Esophagus mucosa (tissue), 1 donor: ENCODE data around the gene FAM131B. TPM values are rescaled to one million over a fixed set of nuclear protein-coding genes. Genes with fewer than 3 reads are reported as not detected.
"Not testable (repeated sequence)": the region's sequence is repeated elsewhere in the genome, so short reads cannot be mapped to it uniquely, and the experiment has no call there.

ENCODE experiments used
- ATAC-seq: fragments of 200-7000 bp; cut with Tn5 transposase; one replicate; pipeline ENCODE4 v1.9.1; 2020
- total RNA-seq: library from RNA; stranded (reverse); gene quantifications from one replicate; pipeline ENCODE4 v1.2.4, GENCODE V29; 2023
- donor health status: DM: yes; HTN: yes; CAD: no.

Gene FAM131B
- total RNA-seq, 1 donor from 2014 or later = 0.44 TPM

DNA sequence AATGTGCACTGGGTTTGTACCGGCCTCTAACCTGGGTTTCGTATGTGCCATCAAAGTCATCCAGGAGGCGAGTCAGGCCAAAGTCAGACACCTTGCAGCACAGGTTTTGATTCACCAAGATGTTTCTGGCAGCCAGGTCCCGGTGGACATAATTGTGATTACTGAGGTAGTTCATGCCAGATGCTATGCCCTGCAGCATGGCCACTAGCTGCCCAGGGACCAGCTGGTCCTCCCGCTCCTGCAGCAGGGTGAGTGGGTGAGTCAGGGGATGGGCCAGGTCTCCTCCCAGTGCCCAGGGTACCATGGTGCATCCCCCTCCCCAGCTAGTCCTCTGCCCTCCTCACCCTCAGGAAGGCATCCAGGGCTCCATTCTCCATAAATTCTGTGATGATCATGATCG is 32.3 kb upstream of the FAM131B start:
- no peak for ATAC-seq

DNA sequence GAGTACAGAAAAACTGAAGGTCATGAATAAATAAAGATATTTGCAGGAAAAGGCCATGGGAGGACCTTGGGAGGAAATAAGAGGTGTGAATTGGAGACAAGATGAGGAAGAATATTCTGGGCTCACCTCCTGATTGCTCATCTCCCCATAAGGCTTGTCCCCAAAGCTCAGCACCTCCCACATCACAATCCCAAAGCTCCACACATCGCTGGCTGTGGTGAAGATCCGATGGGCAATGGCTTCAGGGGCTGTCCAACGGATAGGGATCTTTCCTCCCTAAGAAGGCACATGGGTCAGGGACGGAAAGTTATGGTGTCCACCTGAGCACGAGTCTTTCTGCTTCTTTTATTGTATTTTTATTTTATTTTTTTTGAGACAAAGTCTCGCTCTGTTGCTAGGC is 31.6 kb upstream of the FAM131B start:
- no peak for ATAC-seq

DNA sequence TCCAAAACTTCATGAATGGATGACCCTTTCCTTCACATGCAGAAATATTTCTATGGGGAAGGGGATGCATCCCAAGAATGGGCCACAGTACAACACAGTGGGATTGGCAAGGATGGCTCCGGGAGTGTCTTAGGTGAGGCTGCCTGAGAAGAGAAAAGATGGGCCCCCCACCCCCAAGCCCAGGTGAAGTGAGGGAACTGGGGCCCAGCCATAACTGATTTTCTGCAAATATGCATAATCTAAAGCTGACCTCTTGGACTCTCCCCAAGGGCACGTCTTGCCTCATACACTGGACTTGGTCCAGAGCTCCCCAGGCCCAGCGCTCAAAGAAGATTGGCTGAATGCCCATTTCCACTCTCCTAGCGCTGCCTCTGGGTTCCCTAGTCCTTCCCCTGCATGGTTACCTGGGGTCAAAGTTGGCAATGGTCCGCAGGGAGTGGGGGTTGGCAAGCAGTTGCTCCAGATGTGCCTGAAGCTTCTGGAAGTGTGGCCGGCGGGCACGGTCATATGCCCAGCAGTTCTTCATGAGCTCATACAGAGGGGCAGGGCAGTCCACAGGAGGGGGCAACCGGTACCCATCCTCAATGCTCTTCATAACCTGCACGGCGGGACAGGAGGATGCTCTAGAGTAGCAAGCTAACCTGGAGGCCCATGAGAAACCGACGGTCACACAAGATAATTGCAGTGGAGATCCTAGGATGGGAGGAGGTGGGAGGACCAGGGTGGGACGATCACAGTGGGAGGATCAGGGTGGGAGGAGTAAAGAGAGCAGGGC is 30.9 kb upstream of the FAM131B start:
- no peak for ATAC-seq

DNA sequence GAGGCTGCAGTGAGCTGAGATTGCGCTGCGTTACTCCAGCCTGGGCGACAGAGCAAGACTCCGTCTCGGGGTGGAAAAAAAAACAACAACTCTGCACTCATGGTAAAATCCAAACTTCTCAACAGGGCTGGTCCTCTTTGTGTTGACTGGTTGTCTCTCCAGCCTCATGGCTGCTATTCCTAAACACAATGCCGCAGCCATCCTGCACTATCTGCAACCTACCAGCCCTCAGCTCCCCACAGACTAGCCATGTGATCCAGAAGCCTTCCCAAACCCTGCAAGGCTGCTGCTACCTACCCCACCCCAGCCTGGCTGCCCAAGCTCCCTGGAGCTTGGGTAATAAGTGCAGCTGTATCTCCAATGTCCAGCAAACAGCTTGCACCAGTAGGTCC is 30.4 kb upstream of the FAM131B start:
- ATAC-seq = no peak

DNA sequence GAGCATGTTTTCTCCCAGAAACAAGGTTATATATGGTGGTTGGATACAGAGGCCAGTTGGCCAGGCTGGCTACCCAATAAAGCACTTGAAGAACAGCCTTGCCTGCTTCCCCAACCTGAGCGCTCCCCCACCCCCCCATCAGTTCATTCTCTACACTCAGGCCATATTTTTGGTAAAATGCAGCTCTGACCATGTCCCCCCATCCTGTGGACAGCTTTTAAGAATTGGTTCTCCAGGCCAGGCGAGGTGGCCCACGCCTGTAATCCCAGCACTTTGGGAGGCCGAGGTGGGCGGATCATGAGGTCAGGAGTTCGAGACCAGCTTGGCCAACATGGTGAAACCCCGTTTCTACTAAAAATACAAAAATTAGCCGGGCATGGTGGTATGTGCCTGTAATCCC is 29.9 kb upstream of the FAM131B start:
- ATAC-seq = not testable (repeated sequence)

DNA sequence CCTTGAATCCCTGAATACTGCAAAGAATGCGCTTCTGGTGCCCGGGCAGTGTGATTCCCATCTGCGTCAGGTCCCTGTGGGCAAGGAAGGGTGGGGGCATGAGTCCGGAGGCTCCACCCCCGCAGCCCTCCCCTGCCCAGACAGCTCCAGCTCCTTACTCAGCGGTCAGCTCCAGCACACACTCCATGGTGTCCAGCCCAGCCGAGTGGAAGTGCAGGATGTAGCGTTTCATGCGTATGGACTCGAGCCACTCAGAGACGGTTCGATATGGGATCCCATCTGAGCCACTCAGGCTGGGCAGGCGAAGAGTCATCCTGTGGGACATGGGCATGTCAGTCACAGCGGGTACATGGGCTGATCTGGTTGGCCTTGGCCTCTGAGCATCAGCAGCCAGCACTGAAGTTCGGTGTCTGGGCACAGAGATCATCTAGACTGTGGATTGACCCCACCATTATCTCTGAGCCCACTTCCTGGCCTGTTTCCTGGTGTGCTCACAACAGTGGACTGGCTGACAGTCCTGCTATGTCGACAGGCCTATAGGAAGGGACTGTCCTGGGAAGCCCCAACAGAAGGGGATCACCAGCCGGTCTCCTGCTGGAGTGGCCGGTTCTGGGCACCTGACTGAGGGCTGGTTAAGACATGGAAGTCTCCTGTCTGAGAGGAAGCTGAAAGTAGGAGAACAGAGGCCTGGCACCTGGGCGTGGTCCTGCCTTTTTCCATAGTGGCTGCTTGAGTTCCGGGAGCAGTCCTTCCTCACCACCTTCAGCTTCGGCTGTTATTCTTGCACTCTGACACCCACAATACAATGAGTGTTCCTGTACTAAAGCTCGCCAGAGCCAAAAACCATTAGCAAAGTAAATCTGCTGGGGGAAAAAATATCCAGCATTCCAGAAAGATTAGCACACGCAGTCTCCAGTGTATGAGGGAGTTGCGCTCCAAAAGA is 29.2 kb upstream of the FAM131B start:
- ATAC-seq = peak; percentile 23

DNA sequence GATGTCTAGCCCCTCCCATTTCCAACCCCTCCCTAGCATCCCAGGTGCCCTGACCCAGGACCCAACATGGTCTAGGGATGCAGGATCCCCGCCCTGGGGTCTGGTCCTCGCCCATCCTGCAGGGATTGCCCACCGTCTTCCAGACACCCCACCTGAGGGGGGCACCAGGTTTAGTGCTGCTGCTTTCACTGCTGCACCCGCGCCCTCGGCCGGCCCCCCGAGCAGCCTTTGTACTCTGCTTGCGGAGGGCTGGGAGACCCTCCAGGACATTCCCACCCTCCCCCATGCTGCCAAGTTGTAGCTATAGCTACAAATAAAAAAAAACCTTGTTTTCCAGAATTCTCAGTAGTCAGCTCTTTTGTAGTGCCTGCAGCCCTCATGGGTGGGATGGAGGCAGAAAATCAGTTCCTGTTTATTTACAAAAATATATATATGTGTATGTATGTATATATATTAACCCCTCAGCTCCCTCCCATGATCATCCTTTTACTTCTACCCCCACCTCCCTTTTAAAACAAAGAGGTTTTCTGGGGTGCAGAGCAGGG is 28.3 kb upstream of the FAM131B start:
- ATAC-seq = no peak

DNA sequence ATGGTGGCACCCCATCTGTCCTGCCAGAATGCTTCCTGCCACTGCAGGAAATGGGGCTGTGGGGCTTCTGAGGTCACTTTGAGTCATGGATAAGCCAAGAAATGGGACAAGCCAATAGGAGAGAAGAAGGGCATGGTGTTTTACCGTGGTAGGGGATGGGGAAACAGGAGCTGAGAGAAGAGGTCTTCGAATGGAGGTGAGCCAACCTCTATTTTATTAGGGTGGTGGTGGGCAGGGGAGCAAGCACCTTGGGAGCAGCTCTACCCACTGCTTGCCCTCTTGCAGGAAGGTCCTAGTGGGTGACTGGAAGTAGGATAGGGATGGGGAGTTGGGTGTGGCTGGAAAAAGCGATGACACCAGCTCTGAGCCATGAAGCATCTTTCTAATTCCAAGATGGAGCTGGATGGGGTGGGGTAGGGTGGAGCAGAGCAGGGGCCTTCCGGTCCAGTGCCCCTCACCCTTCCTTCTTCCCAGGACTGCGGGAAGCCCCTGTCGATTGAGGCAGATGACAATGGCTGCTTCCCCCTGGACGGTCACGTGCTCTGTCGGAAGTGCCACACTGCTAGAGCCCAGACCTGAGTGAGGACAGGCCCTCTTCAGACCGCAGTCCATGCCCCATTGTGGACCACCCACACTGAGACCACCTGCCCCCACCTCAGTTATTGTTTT is 27.7 kb upstream of the FAM131B start:
- ATAC-seq = peak; percentile 6

DNA sequence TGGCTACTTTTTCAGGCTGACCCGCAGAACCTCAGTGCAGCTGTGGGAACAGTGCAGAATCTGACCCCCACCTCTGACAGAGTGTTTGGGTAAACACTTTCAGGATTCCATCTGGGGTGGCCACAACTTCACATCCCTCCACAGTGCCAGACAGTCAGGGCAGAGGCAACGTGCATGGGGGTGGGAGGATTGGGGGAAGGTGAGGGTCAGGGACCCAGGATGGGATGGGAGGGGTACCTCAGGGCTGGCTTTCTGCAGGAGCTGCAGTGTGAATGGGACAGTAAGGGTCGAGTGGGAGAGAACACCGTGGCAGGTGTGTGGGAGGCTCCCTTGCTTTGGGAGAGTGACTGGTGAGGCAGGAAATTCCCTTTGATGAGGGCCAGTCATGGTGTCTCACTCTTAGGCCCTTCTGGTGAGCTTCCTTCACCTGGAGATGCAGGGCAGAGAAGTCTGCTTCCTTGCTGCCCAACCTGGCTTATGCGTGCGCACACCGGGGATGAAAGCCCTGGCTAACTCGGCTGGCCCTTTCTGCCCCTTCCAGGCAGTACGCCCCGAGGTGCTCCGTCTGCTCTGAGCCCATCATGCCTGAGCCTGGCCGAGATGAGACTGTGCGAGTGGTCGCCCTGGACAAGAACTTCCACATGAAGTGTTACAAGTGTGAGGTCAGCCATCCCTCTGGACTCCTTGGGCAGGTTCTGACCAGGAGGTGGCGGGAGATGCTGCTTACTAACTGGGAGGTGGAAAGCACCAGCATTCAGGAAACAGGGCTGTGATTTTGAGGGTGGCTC is 27.0 kb upstream of the FAM131B start:
- peak; percentile 2 for ATAC-seq

DNA sequence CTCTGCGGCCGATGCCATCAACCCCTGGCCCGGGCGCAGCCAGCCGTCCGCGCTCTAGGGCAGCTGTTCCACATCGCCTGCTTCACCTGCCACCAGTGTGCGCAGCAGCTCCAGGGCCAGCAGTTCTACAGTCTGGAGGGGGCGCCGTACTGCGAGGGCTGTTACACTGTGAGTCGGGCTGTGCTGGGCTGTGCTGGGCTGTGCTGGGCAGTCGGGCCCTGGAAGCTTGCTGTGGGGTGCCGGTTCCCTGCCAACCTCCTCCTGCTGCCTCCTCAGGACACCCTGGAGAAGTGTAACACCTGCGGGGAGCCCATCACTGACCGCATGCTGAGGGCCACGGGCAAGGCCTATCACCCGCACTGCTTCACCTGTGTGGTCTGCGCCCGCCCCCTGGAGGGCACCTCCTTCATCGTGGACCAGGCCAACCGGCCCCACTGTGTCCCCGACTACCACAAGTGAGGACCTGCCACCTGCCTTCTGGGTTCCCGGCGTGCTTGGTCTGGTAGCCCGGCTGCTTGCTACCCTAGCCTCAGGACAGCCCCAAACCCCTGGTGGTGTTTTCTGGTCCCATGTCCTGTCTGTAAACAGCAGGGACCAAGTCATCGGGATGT is 26.1 kb upstream of the FAM131B start:
- no peak for ATAC-seq

DNA sequence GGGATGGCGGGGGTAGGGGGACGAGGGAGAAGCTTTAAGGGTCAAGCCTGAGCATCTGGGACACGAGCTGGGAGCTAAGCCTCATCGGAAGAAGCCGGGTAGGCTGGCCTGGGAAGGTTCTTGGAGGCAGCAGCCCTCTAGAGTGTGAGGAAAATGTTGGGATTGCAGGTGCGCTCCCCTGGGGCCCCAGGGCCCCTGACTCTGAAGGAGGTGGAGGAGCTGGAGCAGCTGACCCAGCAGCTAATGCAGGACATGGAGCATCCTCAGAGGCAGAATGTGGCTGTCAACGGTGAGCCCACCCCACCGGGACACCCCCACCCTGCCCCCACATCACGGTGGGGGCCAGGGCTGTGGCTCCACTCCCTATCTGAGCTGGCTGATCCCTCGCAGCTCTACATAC is 25.5 kb upstream of the FAM131B start:
- ATAC-seq = no peak

DNA sequence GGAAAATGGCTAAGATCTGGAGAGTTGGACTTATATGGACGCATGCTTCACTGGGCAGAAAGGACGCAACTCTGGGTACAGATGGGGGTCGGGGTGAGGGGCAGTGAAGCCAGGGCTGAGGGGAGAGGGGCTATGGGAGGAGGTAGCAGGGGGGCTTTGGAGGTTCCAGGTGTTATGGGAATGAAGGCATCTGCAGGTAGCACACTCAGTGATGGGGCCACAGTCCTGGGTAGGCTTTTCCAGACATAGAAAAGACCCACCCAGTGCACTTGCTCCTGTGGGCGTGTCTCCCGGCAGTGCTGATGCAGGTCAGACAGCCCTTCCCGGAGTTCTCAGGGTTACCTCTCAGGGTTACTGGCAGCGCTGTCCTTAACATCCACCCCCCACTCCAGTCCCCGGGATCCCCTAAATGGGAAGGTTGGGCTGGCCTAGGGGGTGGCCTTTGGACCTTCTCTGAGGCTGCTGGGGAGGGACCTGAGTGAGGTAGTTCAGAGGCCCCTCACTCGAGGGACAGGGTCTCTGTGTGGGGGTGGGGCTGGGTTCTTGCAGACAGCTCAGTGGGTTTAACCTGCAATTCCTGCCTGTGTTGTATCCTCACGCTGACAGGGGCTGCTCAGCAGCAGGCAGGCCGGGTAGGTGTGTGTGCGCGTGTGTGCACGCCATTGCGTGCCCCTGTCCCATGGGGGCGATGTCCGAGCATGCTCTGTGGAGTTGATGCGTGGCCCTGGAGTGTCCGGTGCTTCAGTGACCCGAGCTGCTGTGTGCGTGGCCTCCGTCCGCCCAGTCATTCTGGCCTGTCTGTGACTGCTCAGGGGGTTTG is 24.9 kb upstream of the FAM131B start:
- ATAC-seq = no peak

DNA sequence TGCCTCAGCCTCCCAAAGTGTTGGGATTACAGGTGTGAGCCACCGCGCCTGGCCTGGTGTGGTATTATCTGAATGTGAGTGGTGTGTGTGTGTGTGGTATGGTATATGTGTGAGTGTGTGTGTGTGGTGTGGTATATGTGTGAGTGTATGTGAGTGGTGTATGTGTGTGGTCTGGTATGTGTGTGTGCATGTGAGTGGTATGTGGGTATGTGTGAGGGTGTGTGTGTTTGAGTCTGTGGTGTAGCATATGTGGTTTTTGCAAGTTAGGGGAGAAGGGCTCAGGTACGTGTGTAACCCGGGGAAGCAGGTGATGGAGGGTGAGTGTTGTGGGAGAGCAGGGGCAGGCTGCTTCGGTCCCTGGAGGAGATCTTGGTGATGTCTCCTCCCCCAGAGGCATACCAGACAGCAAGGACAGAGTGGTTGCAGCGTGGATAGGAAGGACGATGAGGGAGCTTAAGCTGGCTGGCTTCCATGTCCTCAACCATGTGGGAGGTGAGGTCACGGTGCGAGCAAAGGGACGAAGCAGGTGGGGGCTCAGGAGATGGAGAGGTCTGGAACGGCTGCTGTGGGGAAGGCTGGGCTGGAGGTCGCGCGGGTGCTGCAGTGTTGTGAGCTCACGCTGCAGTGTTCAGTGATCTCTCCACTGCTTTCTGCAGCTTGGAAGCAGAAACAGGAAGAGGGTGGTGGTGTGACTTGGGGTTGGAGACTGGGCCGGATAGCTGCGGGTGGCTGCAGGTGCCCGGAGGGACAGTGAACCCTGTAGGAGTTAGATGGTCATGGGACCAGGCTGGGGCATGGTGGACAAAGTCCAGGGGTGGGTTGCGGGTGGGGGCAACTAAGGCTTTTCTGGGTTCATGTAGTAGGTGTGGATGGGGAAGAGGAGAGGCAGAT is 23.6 kb upstream of the FAM131B start:
- no peak for ATAC-seq

DNA sequence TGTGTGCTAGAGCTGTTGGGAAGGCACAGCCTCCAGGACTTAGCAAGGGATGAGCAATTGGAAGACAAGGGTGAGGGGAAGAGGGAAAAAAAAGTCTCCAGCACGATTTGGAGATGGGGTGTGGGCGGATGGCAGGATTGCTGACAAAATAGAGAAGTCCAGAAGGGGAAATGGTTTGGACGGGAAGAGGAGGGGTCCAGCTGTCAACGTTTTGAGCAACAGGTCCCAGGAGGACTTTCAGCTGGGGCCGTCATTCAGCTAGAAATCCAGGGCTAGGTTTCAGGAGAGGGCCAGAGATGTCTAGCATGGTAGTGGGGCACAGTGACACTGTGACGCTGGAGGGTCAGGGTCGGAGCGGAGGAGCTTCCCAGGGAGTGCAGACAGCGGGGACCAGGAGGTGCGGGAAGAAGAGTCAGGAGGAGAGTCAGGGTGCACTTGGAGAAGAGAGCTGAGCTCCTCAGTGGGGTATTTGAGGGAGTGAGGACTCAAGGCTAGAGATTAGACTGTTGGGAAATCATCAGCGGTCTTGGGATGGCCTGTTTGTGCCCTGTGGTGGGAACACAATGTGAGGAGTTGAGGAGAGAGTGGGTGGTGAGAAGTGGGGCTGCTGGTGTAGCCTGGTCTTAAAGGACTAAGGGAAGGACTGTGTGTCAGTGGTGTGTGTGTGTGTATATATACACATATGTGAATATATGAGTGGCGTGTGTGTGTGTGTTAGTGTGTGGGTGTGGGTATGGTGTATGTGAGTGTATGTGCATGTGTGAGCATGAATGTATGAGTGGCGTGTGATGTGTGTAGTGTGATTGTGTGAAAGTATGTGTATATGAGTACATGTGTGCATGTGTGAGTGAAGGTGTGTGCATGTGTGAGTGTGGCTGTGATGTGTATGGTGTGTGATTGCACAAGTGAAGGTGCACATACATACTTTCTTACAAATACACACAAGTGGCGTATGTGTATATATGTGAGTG is 22.4 kb upstream of the FAM131B start:
- ATAC-seq = no peak

DNA sequence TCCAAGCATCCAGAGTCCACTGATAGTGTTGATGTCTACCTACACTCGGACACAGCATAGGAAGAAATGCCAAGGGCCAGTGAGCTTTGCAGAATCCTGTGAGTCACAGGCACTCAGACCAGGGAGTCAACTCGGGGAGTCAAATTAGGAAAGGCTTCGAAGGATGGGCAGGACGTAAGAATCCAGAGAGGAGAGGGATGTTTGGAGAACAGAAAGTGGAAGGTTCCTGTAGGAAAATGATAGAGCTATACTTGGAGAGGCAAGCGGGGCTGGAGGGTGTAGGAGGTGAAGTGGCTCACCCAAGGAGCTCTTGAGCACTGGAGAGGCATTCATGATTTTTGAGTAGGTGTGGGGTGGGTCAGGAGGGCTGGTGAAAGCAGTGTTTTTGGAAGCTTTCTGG is 21.6 kb upstream of the FAM131B start:
- ATAC-seq = no peak

DNA sequence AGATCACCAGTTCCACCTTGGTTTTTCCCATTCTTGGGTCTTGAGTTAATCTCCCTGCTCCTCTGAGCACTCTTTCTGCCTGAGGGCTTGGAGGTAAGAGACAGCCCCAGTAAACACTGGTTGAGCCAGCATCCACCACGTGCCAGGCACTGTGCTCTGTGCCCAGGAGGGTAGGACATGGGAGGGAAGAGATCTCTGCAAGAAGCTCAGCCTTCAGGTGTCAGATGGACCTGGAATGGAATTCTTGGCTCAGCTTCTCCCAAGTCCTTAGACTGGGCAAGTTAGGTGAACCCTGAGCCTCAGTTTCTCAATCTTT is 21.1 kb upstream of the FAM131B start:
- no peak for ATAC-seq

DNA sequence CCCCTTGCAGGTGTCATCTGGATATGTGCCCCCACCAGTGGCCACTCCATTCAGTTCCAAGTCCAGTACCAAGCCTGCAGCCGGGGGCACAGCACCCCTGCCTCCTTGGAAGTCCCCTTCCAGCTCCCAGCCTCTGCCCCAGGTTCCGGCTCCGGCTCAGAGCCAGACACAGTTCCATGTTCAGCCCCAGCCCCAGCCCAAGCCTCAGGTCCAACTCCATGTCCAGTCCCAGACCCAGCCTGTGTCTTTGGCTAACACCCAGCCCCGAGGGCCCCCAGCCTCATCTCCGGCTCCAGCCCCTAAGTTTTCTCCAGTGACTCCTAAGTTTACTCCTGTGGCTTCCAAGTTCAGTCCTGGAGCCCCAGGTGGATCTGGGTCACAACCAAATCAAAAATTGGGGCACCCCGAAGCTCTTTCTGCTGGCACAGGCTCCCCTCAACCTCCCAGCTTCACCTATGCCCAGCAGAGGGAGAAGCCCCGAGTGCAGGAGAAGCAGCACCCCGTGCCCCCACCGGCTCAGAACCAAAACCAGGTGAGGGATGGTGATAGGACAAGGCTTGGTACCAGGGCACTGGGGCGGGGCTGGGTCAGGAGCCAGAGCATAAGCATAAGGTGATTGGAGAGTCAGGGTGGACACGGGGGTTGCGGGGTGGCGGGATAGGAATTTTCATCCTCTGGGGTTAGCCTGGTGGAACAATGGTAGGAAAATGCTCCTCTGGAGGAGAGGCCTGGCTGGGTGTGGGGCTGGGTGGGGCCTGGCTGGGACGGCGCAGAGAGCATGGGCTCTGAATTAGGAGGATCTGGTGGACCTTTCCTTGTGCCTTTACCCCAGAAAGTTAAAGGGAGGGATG is 20.5 kb upstream of the FAM131B start:
- ATAC-seq = no peak
